Measurements from ENCODE around the gene LRRC55. TPM values are rescaled to one million over a fixed set of nuclear protein-coding genes. Genes with fewer than 3 reads are reported as not detected.

Gene LRRC55, protein sequence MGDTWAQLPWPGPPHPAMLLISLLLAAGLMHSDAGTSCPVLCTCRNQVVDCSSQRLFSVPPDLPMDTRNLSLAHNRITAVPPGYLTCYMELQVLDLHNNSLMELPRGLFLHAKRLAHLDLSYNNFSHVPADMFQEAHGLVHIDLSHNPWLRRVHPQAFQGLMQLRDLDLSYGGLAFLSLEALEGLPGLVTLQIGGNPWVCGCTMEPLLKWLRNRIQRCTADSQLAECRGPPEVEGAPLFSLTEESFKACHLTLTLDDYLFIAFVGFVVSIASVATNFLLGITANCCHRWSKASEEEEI
- total RNA-seq = not detected

DNA sequence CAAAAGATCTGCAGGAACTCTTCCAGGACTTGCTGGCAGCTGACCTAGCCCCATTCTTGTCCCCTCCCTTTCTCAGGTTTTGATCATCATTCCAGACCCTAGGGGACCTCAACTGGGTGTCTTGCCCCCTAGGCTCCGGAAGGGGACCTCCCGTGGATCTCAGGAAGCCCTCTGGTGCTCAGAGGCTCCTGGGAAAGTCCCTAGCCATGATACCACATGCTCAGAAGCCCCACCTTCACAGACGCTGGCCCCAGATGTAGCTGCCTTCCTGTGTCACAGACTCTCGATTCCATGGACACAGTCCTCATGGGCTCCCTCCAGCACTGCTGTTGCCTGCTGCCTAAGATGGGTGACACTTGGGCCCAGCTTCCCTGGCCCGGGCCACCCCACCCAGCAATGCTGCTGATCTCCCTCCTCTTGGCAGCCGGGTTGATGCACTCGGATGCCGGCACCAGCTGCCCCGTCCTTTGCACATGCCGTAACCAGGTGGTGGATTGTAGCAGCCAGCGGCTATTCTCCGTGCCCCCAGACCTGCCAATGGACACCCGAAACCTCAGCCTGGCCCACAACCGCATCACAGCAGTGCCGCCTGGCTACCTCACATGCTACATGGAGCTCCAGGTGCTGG lies at the start of gene LRRC55:
TSS of gene LRRC55 (plus strand) at position 276 of the 628 bp plus-strand sequence. CDS start at position 346, 70 bp downstream.
- no peak for DNase-seq (ENCODE audit: low spot score)
- TF ChIP-seq, protein P1, sequence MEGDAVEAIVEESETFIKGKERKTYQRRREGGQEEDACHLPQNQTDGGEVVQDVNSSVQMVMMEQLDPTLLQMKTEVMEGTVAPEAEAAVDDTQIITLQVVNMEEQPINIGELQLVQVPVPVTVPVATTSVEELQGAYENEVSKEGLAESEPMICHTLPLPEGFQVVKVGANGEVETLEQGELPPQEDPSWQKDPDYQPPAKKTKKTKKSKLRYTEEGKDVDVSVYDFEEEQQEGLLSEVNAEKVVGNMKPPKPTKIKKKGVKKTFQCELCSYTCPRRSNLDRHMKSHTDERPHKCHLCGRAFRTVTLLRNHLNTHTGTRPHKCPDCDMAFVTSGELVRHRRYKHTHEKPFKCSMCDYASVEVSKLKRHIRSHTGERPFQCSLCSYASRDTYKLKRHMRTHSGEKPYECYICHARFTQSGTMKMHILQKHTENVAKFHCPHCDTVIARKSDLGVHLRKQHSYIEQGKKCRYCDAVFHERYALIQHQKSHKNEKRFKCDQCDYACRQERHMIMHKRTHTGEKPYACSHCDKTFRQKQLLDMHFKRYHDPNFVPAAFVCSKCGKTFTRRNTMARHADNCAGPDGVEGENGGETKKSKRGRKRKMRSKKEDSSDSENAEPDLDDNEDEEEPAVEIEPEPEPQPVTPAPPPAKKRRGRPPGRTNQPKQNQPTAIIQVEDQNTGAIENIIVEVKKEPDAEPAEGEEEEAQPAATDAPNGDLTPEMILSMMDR (IDR thresholded peaks at IDR 0.05) = no peak
- ATAC-seq (ENCODE audit: low FRiP score) = no peak

DNA sequence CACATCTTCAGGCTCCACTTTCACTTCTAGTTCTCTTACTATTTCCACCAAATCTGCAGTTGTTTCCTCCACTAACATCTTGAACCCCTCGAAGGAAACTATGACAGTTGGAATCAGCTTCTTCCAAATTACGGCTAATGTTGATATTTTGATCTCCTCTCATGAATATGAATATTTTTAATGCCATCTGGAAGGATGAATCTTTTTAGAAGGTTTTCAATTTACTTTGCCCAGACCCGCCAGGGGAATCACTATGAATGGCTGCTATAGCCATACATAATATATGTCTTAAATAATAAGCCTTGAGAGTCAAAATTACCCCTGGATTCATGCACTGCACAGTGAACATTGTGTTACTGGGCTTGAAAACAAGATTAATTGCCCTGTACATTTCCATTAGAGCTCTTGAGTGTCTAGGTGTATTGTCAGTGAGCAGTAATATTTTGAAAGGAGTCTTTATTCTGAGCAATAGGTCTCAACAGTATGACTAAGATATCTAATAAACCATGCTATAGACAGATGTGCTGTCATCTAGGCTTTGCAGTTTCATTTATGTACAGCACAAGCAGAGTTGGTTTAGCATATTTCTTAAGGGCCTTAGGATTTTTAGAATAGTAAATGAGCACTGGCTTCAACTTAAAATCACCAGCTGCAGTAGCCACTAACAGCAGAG lies 48.3 kb upstream of the LRRC55 start:
- DNase-seq (ENCODE audit: low spot score) (no peak), ATAC-seq (ENCODE audit: low FRiP score) (no peak)
- TF ChIP-seq, protein P1 (IDR thresholded peaks at IDR 0.05) = no peak

DNA sequence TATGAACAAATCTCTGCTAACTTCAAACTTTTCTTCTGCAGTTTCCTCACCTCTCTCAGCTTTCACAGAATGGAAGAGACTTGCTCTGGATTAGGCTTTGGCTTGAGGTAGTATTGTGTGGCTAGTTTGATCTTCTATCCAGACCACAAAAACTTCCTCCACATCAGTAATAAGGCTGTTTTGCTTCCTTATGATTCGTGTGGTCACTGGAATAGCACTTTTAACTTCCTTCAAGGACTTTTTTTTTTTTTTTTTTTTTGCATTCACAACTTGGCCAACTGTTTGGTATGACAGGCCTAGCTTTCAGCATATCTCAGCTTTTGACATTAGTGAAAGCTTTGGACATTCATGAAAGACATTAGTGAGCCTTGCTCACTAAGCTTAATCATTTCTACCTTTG lies 47.5 kb upstream of the LRRC55 start:
- DNase-seq (ENCODE audit: low spot score) (no peak), ATAC-seq (ENCODE audit: low FRiP score) (no peak)
- TF ChIP-seq, protein P1 (IDR thresholded peaks at IDR 0.05) = no peak

DNA sequence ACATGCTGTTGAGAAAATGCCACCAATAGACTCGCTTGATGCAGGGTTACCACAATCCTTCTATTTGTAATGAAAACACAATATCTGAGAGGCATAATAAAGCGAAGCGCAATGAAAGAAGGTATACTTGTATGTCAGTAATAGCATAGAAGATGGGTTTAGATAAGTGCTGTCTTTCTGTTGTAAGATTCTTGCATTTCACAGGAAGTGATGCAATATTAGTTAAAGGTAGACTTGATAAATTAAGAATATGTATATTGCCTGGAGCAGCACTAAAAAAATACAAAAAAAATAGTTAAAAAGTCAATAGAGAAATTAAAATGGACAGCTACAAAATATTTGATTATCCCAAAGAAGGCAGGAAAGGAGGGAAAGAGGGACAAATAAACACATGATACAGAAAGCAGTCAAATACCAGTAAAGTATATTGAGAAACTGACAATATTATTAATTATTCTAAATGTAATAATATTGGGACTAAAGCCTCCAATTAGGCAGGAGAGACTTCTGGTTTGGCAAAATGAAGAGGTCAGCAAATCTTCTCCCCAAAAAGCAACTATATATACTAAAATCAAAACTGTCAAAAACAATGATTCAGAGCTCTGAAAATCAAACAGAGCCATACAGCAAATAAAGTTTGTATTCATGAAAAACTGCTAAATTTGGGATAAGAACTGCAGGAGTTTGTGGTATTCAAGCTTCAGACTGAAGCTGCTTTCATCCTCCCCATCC lies 46.6 kb upstream of the LRRC55 start:
- no peak for DNase-seq (ENCODE audit: low spot score)
- TF ChIP-seq, protein P1 (IDR thresholded peaks at IDR 0.05) = no peak
- no peak for ATAC-seq (ENCODE audit: low FRiP score)

DNA sequence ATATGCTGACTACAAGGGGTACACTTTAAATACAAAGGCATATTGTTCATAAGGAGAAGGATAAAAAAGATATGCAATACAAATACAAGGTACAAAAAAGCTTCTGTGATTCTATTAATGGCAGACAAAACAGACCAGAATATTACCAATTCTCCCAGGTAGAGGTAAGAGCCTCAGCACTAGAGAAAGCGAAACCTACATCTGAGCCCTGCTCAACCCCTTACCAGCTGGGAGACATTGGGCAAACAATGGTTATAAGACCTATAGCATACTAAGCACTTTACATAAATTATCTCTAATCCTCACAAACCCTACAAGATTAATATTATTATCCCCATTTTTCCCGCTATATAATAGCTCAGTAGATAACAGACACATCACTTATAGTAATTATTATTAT lies 41.2 kb upstream of the LRRC55 start:
- DNase-seq (ENCODE audit: low spot score) (no peak), ATAC-seq (ENCODE audit: low FRiP score) (no peak)
- TF ChIP-seq, protein P1 (IDR thresholded peaks at IDR 0.05) = no peak

DNA sequence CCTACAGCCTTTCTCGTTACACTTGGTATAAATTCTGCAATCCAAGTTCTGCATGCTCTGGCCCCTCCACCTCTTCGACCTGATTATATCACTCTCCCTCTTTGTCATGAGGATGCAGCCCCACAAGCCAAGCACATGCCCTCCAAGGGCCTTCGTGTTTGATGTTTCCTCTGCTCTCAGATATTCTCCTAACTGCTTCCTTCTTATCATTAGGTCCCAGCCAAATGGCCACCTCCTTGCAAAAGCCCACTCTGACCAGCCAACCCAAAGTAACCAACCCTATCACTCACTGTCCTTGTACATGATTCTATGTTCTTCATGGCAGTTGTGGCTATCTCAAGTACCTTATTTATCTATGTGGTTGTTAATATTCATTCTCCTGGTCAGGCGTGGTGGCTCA lies 38.3 kb upstream of the LRRC55 start:
- DNase-seq (ENCODE audit: low spot score) = no peak
- TF ChIP-seq, protein P1 (IDR thresholded peaks at IDR 0.05) = no peak
- ATAC-seq (ENCODE audit: low FRiP score) = no peak
